GM19239 (cell line): Measurements from ENCODE around the gene TAS2R20.
"Not testable (repeated sequence)": the region's sequence is repeated elsewhere in the genome, so short reads cannot be mapped to it uniquely, and the experiment has no call there.

Experiments
- DNase-seq: peaks from one replicate; pipeline ENCODE4 v3.0.0; 2011; ENCODE audit warnings: low spot score; ENCODE audit not compliant: insufficient read length
- FAIRE-seq: peaks from 2 replicates; lab custom pipeline; 2011; peaks lifted over from hg19 to GRCh38; lab: Jason Lieb, UNC

The TAS2R20 gene

GRCh38 chr12:10998204-10998603 is at the start of gene TAS2R20:
Gene TAS2R20, minus strand, starts transcription at chr12:10998304. Its CDS starts 429 bp downstream, at chr12:10997875.
- no peak for FAIRE-seq
- DNase-seq = no peak

GRCh38 chr12:11041366-11041765 is 43.3 kb upstream of the TAS2R20 start:
- DNase-seq, FAIRE-seq: not testable (repeated sequence)

- no peak for DNase-seq
- no peak for FAIRE-seq
Observed at GRCh38 chr12:11040162-11040561, 42.1 kb upstream of the TAS2R20 start.

GRCh38 chr12:11039171-11039570 is 41.1 kb upstream of the TAS2R20 start:
- no peak for FAIRE-seq
- DNase-seq = no peak

GRCh38 chr12:11033959-11034358 is 35.9 kb upstream of the TAS2R20 start:
- not testable (repeated sequence) for FAIRE-seq, DNase-seq

GRCh38 chr12:11031307-11031706 is 33.2 kb upstream of the TAS2R20 start, which contains the start of gene TAS2R31:
Gene TAS2R31, minus strand, starts transcription at chr12:11031407. Its CDS starts 72 bp downstream, at chr12:11031335.
- no peak for DNase-seq
- no peak for FAIRE-seq

- DNase-seq = no peak
- FAIRE-seq = no peak
Observed at GRCh38 chr12:11026118-11026517, 28.0 kb upstream of the TAS2R20 start.

- DNase-seq = no peak
- no peak for FAIRE-seq
Observed at GRCh38 chr12:11023387-11023786, 25.3 kb upstream of the TAS2R20 start.

- FAIRE-seq (no peak), DNase-seq (no peak)
Observed at GRCh38 chr12:11022520-11022919, 24.4 kb upstream of the TAS2R20 start, which contains the start of gene TAS2R19. Gene TAS2R19, minus strand, starts transcription at chr12:11022620. Its CDS starts 49 bp downstream, at chr12:11022571.

GRCh38 chr12:11016937-11017336 is 18.8 kb upstream of the TAS2R20 start:
- DNase-seq = no peak
- no peak for FAIRE-seq

- no peak for DNase-seq
- FAIRE-seq = no peak
Observed at GRCh38 chr12:11015775-11016430, 17.8 kb upstream of the TAS2R20 start.

- FAIRE-seq = no peak
- DNase-seq = no peak
Observed at GRCh38 chr12:11014234-11014633, 16.1 kb upstream of the TAS2R20 start.

- DNase-seq (no peak), FAIRE-seq (no peak)
Observed at GRCh38 chr12:11007608-11008007, 9.5 kb upstream of the TAS2R20 start.

GRCh38 chr12:10994307-10994706 is 3.8 kb downstream of the TAS2R20 start:
- DNase-seq = no peak
- FAIRE-seq = no peak

- FAIRE-seq (peak; percentile 4), DNase-seq (no peak)
Observed at GRCh38 chr12:10989107-10989506, 9.0 kb downstream of the TAS2R20 start.

GRCh38 chr12:10986812-10987211 is 11.3 kb downstream of the TAS2R20 start, which contains the start of gene TAS2R50:
Gene TAS2R50, minus strand, starts transcription at chr12:10986912. Its CDS starts 52 bp downstream, at chr12:10986860.
- DNase-seq (no peak), FAIRE-seq (no peak)

- DNase-seq = no peak
- no peak for FAIRE-seq
Observed at GRCh38 chr12:10982244-10982643, 15.9 kb downstream of the TAS2R20 start.

GRCh38 chr12:10974965-10975364 is 23.1 kb downstream of the TAS2R20 start:
- DNase-seq = no peak
- FAIRE-seq = no peak

- DNase-seq (no peak), FAIRE-seq (no peak)
Observed at GRCh38 chr12:10968765-10969456, 29.2 kb downstream of the TAS2R20 start.

- DNase-seq (no peak), FAIRE-seq (no peak)
Observed at GRCh38 chr12:10967409-10967808, 30.7 kb downstream of the TAS2R20 start.

- FAIRE-seq (peak; percentile 37), DNase-seq (no peak)
Observed at GRCh38 chr12:10966314-10966713, 31.8 kb downstream of the TAS2R20 start.
